B cell (primary cell): ENCODE data around the gene KRT79. TPM values are rescaled to one million over a fixed set of nuclear protein-coding genes. Genes with fewer than 3 reads are reported as not detected.

Experiments used
- ATAC-seq: fragments of 200-7000 bp; cut with Tn5 transposase; one replicate; pipeline ENCODE4 v1.10.0; 2021; ENCODE audit warnings: low read depth, mild to moderate bottlenecking, moderate number of reproducible peaks, moderate library complexity
- CTCF ChIA-PET: fragments of 350-600 bp; sonication (Branson Sonifier 250); formaldehyde crosslinking; loops from one replicate; lab custom pipeline; 2021; ENCODE audit warnings: antibody characterized with exemption, inconsistent platforms; lab: Charles Lee
- POLR2A ChIA-PET: fragments of 350-600 bp; sonication (Branson Sonifier 250); formaldehyde crosslinking; loops from one replicate; lab custom pipeline; 2021; ENCODE audit warnings: antibody characterized with exemption; lab: Charles Lee
- DNase-seq: peaks from one replicate; pipeline ENCODE4 v3.0.0; 2013
- H2AFZ ChIP-seq: 2 replicates; pipeline ENCODE4 v1.6.1; 2012; ENCODE audit warnings: mild to moderate bottlenecking, low read depth, low read length; ENCODE audit not compliant: insufficient read depth, poor library complexity, severe bottlenecking
- H3K27ac ChIP-seq, 2 donors: 1 replicate in 1 of 2; 2 replicates in 1 of 2; pipeline ENCODE4 v1.5.1; 2012 to 2013; ENCODE audit warnings: low read length in 2 of 2, mild to moderate bottlenecking in 2 of 2, moderate library complexity in 1 of 2
- H3K27me3 ChIP-seq, 4 experiments: fragments of 200-600 bp in 1 of 4; sonication (generic) in 1 of 4; replicated peaks in 1 of 4; 1 replicate in 2 of 4; 2 replicates in 2 of 4; pipeline versions ENCODE4 v1.6.1 to v1.7.0; 2013 to 2016; ENCODE audit warnings: low read length in 3 of 4, mild to moderate bottlenecking in 2 of 4, mixed read lengths in 1 of 4, moderate library complexity in 1 of 4; ENCODE audit not compliant: insufficient read depth in 4 of 4, control insufficient read depth in 3 of 4; ENCODE audit errors: control extremely low read depth in 1 of 4
- H3K36me3 ChIP-seq, 2 experiments: replicated peaks in 1 of 2; 1 replicate in 1 of 2; 2 replicates in 1 of 2; pipeline versions ENCODE4 v1.6.1 to v1.7.1; 2013; ENCODE audit warnings: low read length in 1 of 2; ENCODE audit not compliant: insufficient read depth in 2 of 2, control insufficient read depth in 1 of 2; ENCODE audit errors: control extremely low read depth in 1 of 2, extremely low read depth in 1 of 2
- H3K4me1 ChIP-seq, 2 donors: fragments of 200-600 bp in 1 of 2; sonication (generic) in 1 of 2; 1 replicate in 1 of 2; 2 replicates in 1 of 2; pipeline versions ENCODE4 v1.5.1 to v1.6.1; 2013 to 2017; ENCODE audit warnings: low read length in 2 of 2; ENCODE audit not compliant: control insufficient read depth in 2 of 2, insufficient read depth in 2 of 2
- H3K4me2 ChIP-seq: replicated peaks from 2 replicates; pipeline ENCODE3; 2012; ENCODE audit warnings: mild to moderate bottlenecking, low read depth, low read length; ENCODE audit not compliant: poor library complexity, severe bottlenecking
- H3K4me3 ChIP-seq, 5 experiments: fragments of 200-600 bp in 1 of 5; sonication (generic) in 1 of 5; 1 replicate in 3 of 5; 2 replicates in 2 of 5; pipeline versions ENCODE4 v1.5.1 to v1.7.0; 2011 to 2016; ENCODE audit warnings: low read length in 4 of 5, mild to moderate bottlenecking in 4 of 5, low read depth in 2 of 5, control low read depth in 1 of 5, moderate library complexity in 1 of 5; ENCODE audit not compliant: insufficient read depth in 1 of 5; ENCODE audit errors: control extremely low read depth in 1 of 5, extremely low read depth in 1 of 5
- H3K79me2 ChIP-seq: fragments of 200-600 bp; sonication (generic); one replicate; pipeline ENCODE4 v1.6.0; 2016; ENCODE audit warnings: low read length; ENCODE audit not compliant: control insufficient read depth, insufficient read depth
- H3K9ac ChIP-seq: fragments of 200-600 bp; sonication (generic); 2 replicates; pipeline ENCODE4 v1.6.1; 2017; ENCODE audit warnings: mild to moderate bottlenecking, low read length, moderate library complexity
- H3K9me3 ChIP-seq, 3 donors: one replicate each; pipeline versions ENCODE4 v1.6.1 to v1.7.1; 2013; ENCODE audit warnings: low read length in 2 of 3; ENCODE audit not compliant: control insufficient read depth in 2 of 3, insufficient read depth in 1 of 3; ENCODE audit errors: control extremely low read depth in 1 of 3
- H4K20me1 ChIP-seq: 2 replicates; pipeline ENCODE4 v1.6.0; 2012; ENCODE audit warnings: mild to moderate bottlenecking, low read length; ENCODE audit not compliant: insufficient read depth, control insufficient read depth, poor library complexity, severe bottlenecking
- H3K27ac Mint-ChIP-seq: one replicate; pipeline ENCODE4 v1.8.0; 2021; ENCODE audit warnings: mixed read lengths
- H3K27me3 Mint-ChIP-seq: one replicate; pipeline ENCODE4 v1.8.0; 2021; ENCODE audit warnings: mixed read lengths
- H3K4me1 Mint-ChIP-seq: one replicate; pipeline ENCODE4 v1.8.0; 2021; ENCODE audit warnings: mixed read lengths
- H3K4me3 Mint-ChIP-seq: one replicate; pipeline ENCODE4 v1.8.0; 2021; ENCODE audit warnings: mixed read lengths
- H3K9me3 Mint-ChIP-seq: one replicate; pipeline ENCODE4 v1.8.0; 2022; ENCODE audit warnings: mixed read lengths; ENCODE audit not compliant: insufficient read depth
- CTCF ChIP-seq: fragments of 200-600 bp; IDR thresholded peaks from one replicate; pipeline ENCODE4 v1.8.0; 2022; ENCODE audit warnings: antibody characterized with exemption, mild to moderate bottlenecking
- EZH2 ChIP-seq: IDR thresholded peaks from 2 replicates; pipeline ENCODE4 v1.6.1; 2012; ENCODE audit warnings: borderline replicate concordance, low read depth, mild to moderate bottlenecking, moderate library complexity, low read length; ENCODE audit not compliant: insufficient read depth, poor library complexity, severe bottlenecking
- WGBS: methylation state at CpG from one replicate; pipeline ENCODE4 v1.1.5; 2013; ENCODE audit warnings: missing lambda C conversion rate; ENCODE audit not compliant: insufficient coverage; 5-methylcytosine and 5-hydroxymethylcytosine counted together
- intact Hi-C: fragments of 100-400 bp; cut with micrococcal nuclease; formaldehyde crosslinking; loops from one replicate; pipeline ENCODE4 v1.10.0; 2022
- polyA plus RNA-seq: library from polyadenylated mRNA; depleted of rRNA; stranded (reverse); fragments of >200 nt; gene quantifications from 2 replicates; pipeline ENCODE4 v1.2.3, GENCODE V29; 2012
- total RNA-seq, 2 donors: library from RNA; stranded (reverse); fragments of 120-200 nt in 1 of 2; gene quantifications; 1 replicate in 1 of 2; 2 replicates in 1 of 2; pipeline versions ENCODE4 v1.2.3 to v1.2.4, GENCODE V29; 2013 to 2022

KRT79 gene
- total and polyA plus RNA-seq, 2 donors (not counting 1 experiment from before 2014, with no cell fraction given), result not detected

GRCh38 chr12:52832985-52833905 lies 866 bp downstream of the KRT79 start:
- intact Hi-C loops, result no loop called here
- Histone ChIP-seq H3K4me2 (no peak overlapping the region), H4K20me1 (no peaks in the 10 kb centered on the region), H3K27me3 (peaks cover 0 to 4% (median 0%) of the 10 kb centered on the region in 4 experiments), H2AFZ (no peak overlapping the region), H3K79me2 (no peaks in the 10 kb centered on the region), H3K9me3 (no peaks in the 10 kb centered on the region), H3K4me1 (no peaks in the 10 kb centered on the region), H3K9ac (no peak overlapping the region), H3K4me3 (no peak overlapping the region), H3K36me3 (no peaks in the 10 kb centered on the region), H3K27ac (no peak overlapping the region)
- Mint-ChIP-seq H3K4me3 (no peak overlapping the region), H3K27ac (no peak overlapping the region), H3K27me3 (peaks cover 31% of the 10 kb centered on the region), H3K4me1 (no peaks in the 10 kb centered on the region), H3K9me3 (no peaks in the 10 kb centered on the region)
- no peak for DNase-seq
- ChIA-PET CTCF (no interaction called here), POLR2A (no interaction called here)
- no peak for TF ChIP-seq CTCF
- no peak for TF ChIP-seq EZH2
- no peak for ATAC-seq
- WGBS, result 94% methylated on average over 15 of the region's 20 CpGs

DNA sequence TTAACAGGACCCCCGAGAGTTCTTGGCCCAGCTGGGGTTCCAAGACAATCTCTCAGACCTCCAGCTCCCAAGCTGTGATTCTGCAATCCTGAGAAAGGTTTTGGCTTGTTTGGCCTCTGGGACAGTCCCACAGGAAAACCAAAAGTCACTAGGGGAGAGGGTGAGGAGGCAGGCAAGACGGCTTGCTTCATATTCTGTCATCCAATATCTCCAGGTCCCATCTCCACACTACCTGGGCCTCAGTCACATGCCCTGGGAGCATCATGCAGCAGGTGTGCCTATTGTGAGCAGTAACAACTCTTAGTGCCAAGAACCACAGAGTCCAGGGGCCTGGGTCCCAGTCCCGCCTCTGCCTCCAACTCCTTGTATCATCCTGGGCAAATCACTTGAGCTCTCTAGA lies 1.7 kb downstream of the KRT79 start:
- peaks cover 0 to 4% (median 0%) of the 10 kb centered on the region in 4 experiments for H3K27me3 ChIP-seq
- Mint-ChIP-seq H3K27me3 (peaks cover 23% of the 10 kb centered on the region), H3K27ac (no peak overlapping the region), H3K9me3 (no peaks in the 10 kb centered on the region), H3K4me3 (no peak overlapping the region), H3K4me1 (no peaks in the 10 kb centered on the region)
- H3K36me3 ChIP-seq, result no peaks in the 10 kb centered on the region
- H3K4me3 ChIP-seq, result no peak overlapping the region
- 73% methylated on average over 2 of the region's 3 CpGs for WGBS
- ChIA-PET CTCF (no interaction called here), POLR2A (no interaction called here)
- H3K27ac ChIP-seq, result no peak overlapping the region
- no peak for DNase-seq
- H3K9ac ChIP-seq, result no peak overlapping the region
- H3K4me2 ChIP-seq, result no peak overlapping the region
- no peak overlapping the region for H2AFZ ChIP-seq
- intact Hi-C loops, result no loop called here
- no peak for ATAC-seq
- no peaks in the 10 kb centered on the region for H3K4me1 ChIP-seq
- H4K20me1 ChIP-seq, result no peaks in the 10 kb centered on the region
- H3K79me2 ChIP-seq, result no peaks in the 10 kb centered on the region
- H3K9me3 ChIP-seq, result no peaks in the 10 kb centered on the region
- TF ChIP-seq EZH2, result no peak
- TF ChIP-seq CTCF, result no peak
